ENCODE data around the gene OGT. TPM values are rescaled to one million over a fixed set of nuclear protein-coding genes. Genes with fewer than 3 reads are reported as not detected.

The OGT gene
- total RNA-seq, 2 experiments from 2014 or later, result 354 to 358 TPM

GRCh38 chrX:71622032-71622575 is 89.2 kb downstream of the OGT start:
- peaks cover 3% of the 10 kb centered on the region for H3K9me3 Mint-ChIP-seq
- peaks cover 18% of the 10 kb centered on the region for H3K36me3 Mint-ChIP-seq (ENCODE audit: low read depth)
- H3K27ac Mint-ChIP-seq, result peak overlapping the region; percentile 89
- POLR2A ChIA-PET, result interaction anchor here (0.6 to 2.3 kb wide), 7 partner anchors 10 to 119 kb away, joined by 3 to 16 read pairs (median 3); partner anchors contain the start of gene OGT
- H3K4me3 Mint-ChIP-seq, result peak overlapping the region; percentile 3
- no peak for TF ChIP-seq CTCF (IDR thresholded peaks at IDR 0.05)
- ATAC-seq, result no peak
- H3K4me1 Mint-ChIP-seq (ENCODE audit: low read depth), result peaks cover 56% of the 10 kb centered on the region
- DNase-seq, result no peak
- H3K27me3 Mint-ChIP-seq, result no peaks in the 10 kb centered on the region
- CTCF ChIA-PET, result interaction anchor here (0.8 to 1.8 kb wide), 6 partner anchors 14 to 29 kb away, joined by 3 to 5 read pairs (median 4); no protein-coding TSS in a partner anchor
- intact Hi-C loops (cut with micrococcal nuclease), result no loop called here

GRCh38 chrX:71622576-71623450 is 89.9 kb downstream of the OGT start:
- TF ChIP-seq CTCF (IDR thresholded peaks at IDR 0.05), result no peak
- Mint-ChIP-seq H3K27ac (peak overlapping the region; percentile 89), H3K27me3 (no peaks in the 10 kb centered on the region), H3K9me3 (peaks cover 3% of the 10 kb centered on the region), H3K36me3 (ENCODE audit: low read depth) (peaks cover 11% of the 10 kb centered on the region), H3K4me1 (ENCODE audit: low read depth) (peaks cover 56% of the 10 kb centered on the region), H3K4me3 (peak overlapping the region; percentile 67)
- intact Hi-C loops (cut with micrococcal nuclease), result no loop called here
- ChIA-PET POLR2A (interaction anchor here (0.6 to 2.3 kb wide), 8 partner anchors 9 to 120 kb away, joined by 3 to 16 read pairs (median 3); partner anchors contain the start of gene OGT), CTCF (interaction anchor here (0.8 to 1.8 kb wide), 8 partner anchors 11 to 29 kb away, joined by 3 to 5 read pairs (median 3); no protein-coding TSS in a partner anchor)
- ATAC-seq, result peak; percentile 63
- DNase-seq, result peak; percentile 88

- no peak for TF ChIP-seq CTCF (IDR thresholded peaks at IDR 0.05)
- peak overlapping the region; percentile 67 for H3K4me3 Mint-ChIP-seq
- H3K4me1 Mint-ChIP-seq (ENCODE audit: low read depth), result peaks cover 51% of the 10 kb centered on the region
- peak overlapping the region; percentile 89 for H3K27ac Mint-ChIP-seq
- CTCF ChIA-PET, result interaction anchor here (0.9 to 1.8 kb wide), 4 partner anchors 10 to 20 kb away, joined by 3 to 5 read pairs (median 3); no protein-coding TSS in a partner anchor
- DNase-seq (peak; percentile 63), ATAC-seq (peak; percentile 28)
- intact Hi-C loops (cut with micrococcal nuclease), result no loop called here
- peaks cover 3% of the 10 kb centered on the region for H3K9me3 Mint-ChIP-seq
- POLR2A ChIA-PET, result interaction anchor here (1.1 to 2.3 kb wide), 4 partner anchors 8 to 91 kb away, joined by 3 to 16 read pairs (median 7); partner anchors contain the start of gene OGT
- H3K36me3 Mint-ChIP-seq (ENCODE audit: low read depth), result peaks cover 9% of the 10 kb centered on the region
- H3K27me3 Mint-ChIP-seq, result no peaks in the 10 kb centered on the region
Observed at GRCh38 chrX:71623714-71624113, 90.8 kb downstream of the OGT start.

- POLR2A ChIA-PET, result interaction anchor here (0.7 to 2.1 kb wide), 3 partner anchors 11 to 92 kb away, joined by 3 to 5 read pairs (median 3); partner anchors contain the start of gene OGT
- H3K9me3 Mint-ChIP-seq, result peaks cover 2% of the 10 kb centered on the region
- H3K4me3 Mint-ChIP-seq, result no peak overlapping the region
- intact Hi-C loops (cut with micrococcal nuclease), result no loop called here
- H3K4me1 Mint-ChIP-seq (ENCODE audit: low read depth), result peaks cover 44% of the 10 kb centered on the region
- TF ChIP-seq CTCF (IDR thresholded peaks at IDR 0.05), result no peak
- DNase-seq (no peak), ATAC-seq (no peak)
- no peaks in the 10 kb centered on the region for H3K27me3 Mint-ChIP-seq
- no peak overlapping the region for H3K27ac Mint-ChIP-seq
- CTCF ChIA-PET, result interaction anchor here (2.6 kb wide), 1 partner anchor 9 kb away, joined by 8 read pairs; no protein-coding TSS in a partner anchor
- peaks cover 8% of the 10 kb centered on the region for H3K36me3 Mint-ChIP-seq (ENCODE audit: low read depth)
Observed at GRCh38 chrX:71625471-71625870, 92.6 kb downstream of the OGT start.

Other genes with a start within 250 kb of the OGT start
- 100 to 1,000 TPM; 461 to 487 TPM for gene NONO, start 249.5 kb upstream of the OGT start, total RNA-seq
- gene ITGB1BP2, start 231.4 kb upstream of the OGT start, total RNA-seq, result 1 to 10 TPM; 5.3 to 6.7 TPM
- gene TAF1, start 166.7 kb upstream of the OGT start, total RNA-seq, result 10 to 100 TPM; 26.8 to 30.9 TPM
- gene GCNA, start 45.3 kb downstream of the OGT start, total RNA-seq, result 1 to 10 TPM; 3.5 to 5.1 TPM
- 10 to 100 TPM; 42.4 to 43.8 TPM for gene CXCR3, start 85.4 kb downstream of the OGT start, total RNA-seq
- not detected for gene CXorf49, start 185.2 kb downstream of the OGT start, total RNA-seq
- gene CXorf49B, start 230.2 kb downstream of the OGT start, total RNA-seq, result not detected